Right cardiac atrium (tissue), 5 donors: ENCODE data around the gene ZAR1L. TPM values are rescaled to one million over a fixed set of nuclear protein-coding genes. Genes with fewer than 3 reads are reported as not detected.

ENCODE experiments used
- ATAC-seq, 2 donors: fragments of 200-7000 bp; cut with Tn5 transposase; one replicate each; pipeline versions ENCODE4 v1.8.0 to v1.9.1; 2020; ENCODE audit warnings: moderate library complexity in 2 of 2, mild to moderate bottlenecking in 1 of 2
- DNase-seq, 3 donors: peaks; one replicate each; pipeline ENCODE4 v3.0.0-alpha.2; 2020
- H3K27ac ChIP-seq: one replicate; pipeline ENCODE4 v1.5.1; 2013; ENCODE audit warnings: mild to moderate bottlenecking, low read length, control low read depth, moderate library complexity
- H3K27me3 ChIP-seq: one replicate; pipeline ENCODE4 v1.6.1; 2013; ENCODE audit not compliant: control insufficient read depth, insufficient read depth
- H3K4me1 ChIP-seq: one replicate; pipeline ENCODE4 v1.6.1; 2013; ENCODE audit warnings: low read length; ENCODE audit not compliant: control insufficient read depth, insufficient read depth
- H3K4me3 ChIP-seq: one replicate; pipeline ENCODE4 v1.5.1; 2013; ENCODE audit warnings: low read length, control low read depth
- H3K9me3 ChIP-seq: one replicate; pipeline ENCODE4 v1.6.1; 2013; ENCODE audit warnings: low read length; ENCODE audit not compliant: control insufficient read depth
- WGBS: extraction: QIAGEN DNeasy Blood & Tissue Kit; methylation state at CpG from one replicate; pipeline ENCODE4 v1.1.7; 2013; 5-methylcytosine and 5-hydroxymethylcytosine counted together
- intact Hi-C, 4 donors: fragments of 100-400 bp; cut with DNase I; formaldehyde crosslinking; loops; one replicate each; pipeline versions ENCODE4 v1.11.0 to v1.14.0; 2022 to 2023
- polyA plus RNA-seq: library from polyadenylated mRNA; stranded (reverse); fragments of 200-250 nt; gene quantifications from one replicate; pipeline ENCODE4 v1.2.3, GENCODE V29; 2013
- total RNA-seq, 4 donors: library from RNA; stranded (reverse); fragmentation: NEBNext Ultra II Directional; extraction: Animal tissue kit (Norgen Biotek cat#: 25700); gene quantifications; one replicate each; pipeline ENCODE4 v1.2.1, GENCODE V29; 2021
- donor health status: healthy with polysubstance abuse.
- donor health status: DM: no; HTN: yes; CAD: no.
- donor health status: DM: no; HTN: no; CAD: no.
- donor health status: DM: no; HTN: yes; CAD: no; lungs with severe emphysema.
- donor health status: DM: yes; HTN: yes; CAD: no.

Gene ZAR1L
- total and polyA plus RNA-seq, 5 donors = not detected

- Histone ChIP-seq H3K4me1 (peaks cover 5% of the 10 kb centered on the region), H3K27me3 (no peaks in the 10 kb centered on the region), H3K27ac (peak overlapping the region; percentile 81), H3K9me3 (no peaks in the 10 kb centered on the region), H3K4me3 (peak overlapping the region; percentile 48)
- DNase-seq (no peak), ATAC-seq (peak in 1 of 2 donors; percentile 6)
- WGBS = 62% methylated on average over 10 of the region's 10 CpGs
- intact Hi-C loops = loop anchor here in 1 of 4 donors (5.0 kb wide), 1 partner anchor 57 kb away; no protein-coding TSS in a partner anchor
These were observed 60.0 kb downstream of the ZAR1L start for GRCh38 chr13:32254916-32255723.

- peak in 1 of 2 donors; percentile 83 for ATAC-seq
- intact Hi-C loops = loop anchor here in 1 of 4 donors (5.0 kb wide), 1 partner anchor 58 kb away; no protein-coding TSS in a partner anchor
- peak overlapping the region; percentile 48 for H3K4me3 ChIP-seq
- peaks cover 5% of the 10 kb centered on the region for H3K4me1 ChIP-seq
- peak overlapping the region; percentile 97 for H3K27ac ChIP-seq
- H3K27me3 ChIP-seq = no peaks in the 10 kb centered on the region
- no peaks in the 10 kb centered on the region for H3K9me3 ChIP-seq
- WGBS = 31% methylated on average over 3 of the region's 3 CpGs
- DNase-seq = no peak
These were observed 60.7 kb downstream of the ZAR1L start for GRCh38 chr13:32254416-32254815.

- Histone ChIP-seq H3K9me3 (no peaks in the 10 kb centered on the region), H3K4me1 (peaks cover 5% of the 10 kb centered on the region), H3K27ac (peak overlapping the region; percentile 97), H3K4me3 (peak overlapping the region; percentile 48), H3K27me3 (no peaks in the 10 kb centered on the region)
- DNase-seq (no peak), ATAC-seq (peak; percentile 56 to 85)
- WGBS = 42% methylated on average over 14 of the region's 14 CpGs
- intact Hi-C loops = loop anchor here in 1 of 4 donors (5.0 kb wide), 1 partner anchor 58 kb away; no protein-coding TSS in a partner anchor
These were observed 61.2 kb downstream of the ZAR1L start for GRCh38 chr13:32253911-32254399.

Other genes with a start within 250 kb of the ZAR1L start
- gene BRCA2, start 145 bp upstream of the ZAR1L start, total RNA-seq = 1 to 10 TPM in 3 of 4 donors, under 1 TPM in 1; 0.51 to 1.2 (median 1.1) TPM
- 0.07 TPM for gene BRCA2, start 145 bp upstream of the ZAR1L start, polyA plus RNA-seq
- 1 to 10 TPM; 4.6 to 6.5 (median 5.0) TPM for gene N4BP2L1, start 112.8 kb upstream of the ZAR1L start, total RNA-seq
- 6.9 TPM for gene N4BP2L1, start 112.8 kb upstream of the ZAR1L start, polyA plus RNA-seq
- 100 to 1,000 TPM; 150 to 180 (median 156) TPM for gene N4BP2L2, start 223.4 kb upstream of the ZAR1L start, total RNA-seq
- gene N4BP2L2, start 223.4 kb upstream of the ZAR1L start, polyA plus RNA-seq = 63.2 TPM